HCT116 (cell line): Measurements from ENCODE around the gene MAGOH. TPM values are rescaled to one million over a fixed set of nuclear protein-coding genes. Genes with fewer than 3 reads are reported as not detected.

ENCODE experiments used
- ATAC-seq: fragments of 200-7000 bp; cut with Tn5 transposase; 2 replicates; pipeline ENCODE4 v1.9.1; 2020; ENCODE audit warnings: mild to moderate bottlenecking, moderate library complexity
- BruUV-seq: library from RNA; stranded (reverse); fragments of 400-500 nt; replicated peaks from 2 replicates; lab custom pipeline; 2021; lab: Mats Ljungman, UMichigan
- CTCF ChIA-PET: fragments of 300-600 bp; sonication (Branson Sonifier 250); formaldehyde crosslinking; loops from one replicate; lab custom pipeline; 2021; ENCODE audit warnings: antibody characterized with exemption; lab: Charles Lee
- POLR2A ChIA-PET: fragments of 300-600, 350-600 bp; sonication (Branson Sonifier 250); formaldehyde crosslinking; loops from one replicate; lab custom pipeline; 2021; ENCODE audit warnings: antibody characterized with exemption; lab: Charles Lee
- RAD21 ChIA-PET, 2 experiments: fragments of 300-600 bp; sonication (Branson Sonifier 250); formaldehyde crosslinking; loops; one replicate each; lab custom pipeline; 2023; ENCODE audit warnings: low total read pairs in 2 of 2; ENCODE audit not compliant: uncharacterized antibody in 2 of 2, unreplicated experiment in 2 of 2, low non-redundant PET in 1 of 2; lab: Charles Lee
- DNase-seq: peaks from one replicate; pipeline ENCODE4 v3.0.0-alpha.2; 2010; ENCODE audit warnings: low read depth, low spot score
- H2AFZ ChIP-seq: fragments of 200-600 bp; shearing (Covaris generic), sonication (generic); 2 replicates; pipeline ENCODE4 v1.6.1; 2017; ENCODE audit warnings: low read depth, mixed run types, mixed read lengths, antibody characterized with exemption, low read length; ENCODE audit not compliant: poor library complexity, severe bottlenecking
- H3K27ac ChIP-seq: 2 replicates; pipeline ENCODE4 v1.5.1; 2012; ENCODE audit warnings: low read depth, low read length
- H3K27me3 ChIP-seq: fragments of 200-600 bp; sonication (generic); 2 replicates; pipeline ENCODE4 v1.6.1; 2016; ENCODE audit warnings: mixed run types, low read length, mixed read lengths; ENCODE audit not compliant: insufficient read depth
- H3K36me3 ChIP-seq, 2 experiments: fragments of 200-500 bp in 1 of 2; fragments of 200-600 bp in 1 of 2; sonication (Bioruptor generic) in 1 of 2; sonication (generic) in 1 of 2; 2 replicates each; pipeline versions ENCODE4 v1.5.1 to v1.6.1; 2014 to 2016; ENCODE audit warnings: low read length in 2 of 2, inconsistent platforms in 1 of 2, mixed read lengths in 1 of 2, mixed run types in 1 of 2; ENCODE audit not compliant: insufficient read depth in 2 of 2, control insufficient read depth in 1 of 2
- H3K4me1 ChIP-seq, 2 experiments: fragments of 200-600 bp in 1 of 2; sonication (generic) in 1 of 2; 2 replicates each; pipeline versions ENCODE4 v1.5.1 to v1.6.1; 2012 to 2017; ENCODE audit warnings: low read length in 2 of 2, inconsistent platforms in 1 of 2, mild to moderate bottlenecking in 1 of 2, mixed read lengths in 1 of 2, mixed run types in 1 of 2, moderate library complexity in 1 of 2; ENCODE audit not compliant: insufficient read depth in 2 of 2, control insufficient read depth in 1 of 2
- H3K4me2 ChIP-seq: fragments of 200-600 bp; sonication (generic); 2 replicates; pipeline ENCODE4 v1.6.1; 2017; ENCODE audit warnings: mixed run types, low read length, mixed read lengths
- H3K4me3 ChIP-seq, 2 experiments: fragments of 200-600 bp in 1 of 2; sonication (generic) in 1 of 2; replicated peaks in 1 of 2; 2 replicates each; pipeline ENCODE4 v1.5.1; 2011 to 2016; ENCODE audit warnings: low read length in 2 of 2, control low read depth in 1 of 2, low read depth in 1 of 2, mild to moderate bottlenecking in 1 of 2, mixed read lengths in 1 of 2, mixed run types in 1 of 2
- H3K79me2 ChIP-seq: fragments of 200-600 bp; sonication (generic); 2 replicates; pipeline ENCODE4 v1.6.1; 2017; ENCODE audit warnings: mild to moderate bottlenecking, mixed run types, low read length, moderate library complexity, mixed read lengths; ENCODE audit not compliant: insufficient read depth
- H3K9ac ChIP-seq: fragments of 200-600 bp; sonication (generic); 2 replicates; pipeline ENCODE4 v1.6.1; 2016; ENCODE audit warnings: low read length, mixed read lengths
- H3K9me2 ChIP-seq: fragments of 200-600 bp; sonication (generic), shearing (Covaris generic); 2 replicates; pipeline ENCODE4 v1.6.1; 2017; ENCODE audit warnings: mixed run types, mild to moderate bottlenecking, moderate library complexity; ENCODE audit not compliant: insufficient read depth
- H3K9me3 ChIP-seq, 2 experiments: fragments of 200-500 bp in 1 of 2; fragments of 200-600 bp in 1 of 2; sonication (Bioruptor generic) in 1 of 2; sonication (generic) in 1 of 2; 2 replicates each; pipeline ENCODE4 v1.6.1; 2014 to 2017; ENCODE audit warnings: low read length in 2 of 2, mixed read lengths in 2 of 2, inconsistent platforms in 1 of 2, low read depth in 1 of 2, mild to moderate bottlenecking in 1 of 2, mixed run types in 1 of 2, moderate library complexity in 1 of 2; ENCODE audit not compliant: control insufficient read depth in 1 of 2, insufficient read depth in 1 of 2
- H4K20me1 ChIP-seq: fragments of 200-600 bp; sonication (generic), shearing (Covaris generic); 2 replicates; pipeline ENCODE4 v1.6.1; 2017; ENCODE audit warnings: mixed run types, mild to moderate bottlenecking, moderate library complexity; ENCODE audit not compliant: insufficient read depth
- ATF3 ChIP-seq: IDR thresholded peaks from 2 replicates; pipeline ENCODE4 v1.6.1; 2012
- CTCF ChIP-seq, 3 experiments: fragments of 200-600 bp in 1 of 3; sonication (generic) in 1 of 3; IDR thresholded peaks in 2 of 3; conservative IDR thresholded peaks in 1 of 3; 2 replicates each; pipeline ENCODE4 v1.5.1; 2012 to 2017; ENCODE audit warnings: low read depth in 2 of 3, low read length in 2 of 3, antibody characterized with exemption in 1 of 3, borderline replicate concordance in 1 of 3, control low read depth in 1 of 3, mild to moderate bottlenecking in 1 of 3, mixed read lengths in 1 of 3, mixed run types in 1 of 3, moderate library complexity in 1 of 3; ENCODE audit not compliant: insufficient read depth in 1 of 3
- EGR1 ChIP-seq: IDR thresholded peaks from 2 replicates; pipeline ENCODE4 v1.6.1; 2012; ENCODE audit warnings: low read depth
- ELF1 ChIP-seq: IDR thresholded peaks from 2 replicates; pipeline ENCODE4 v1.6.1; 2012; ENCODE audit warnings: low read depth, borderline replicate concordance
- EZH2 ChIP-seq: fragments of 200-600 bp; sonication (generic); IDR thresholded peaks from 2 replicates; pipeline ENCODE4 v1.6.1; 2017; ENCODE audit warnings: antibody characterized with exemption, mixed run types
- EZH2phosphoT487 ChIP-seq: fragments of 200-600 bp; IDR thresholded peaks from 2 replicates; pipeline ENCODE4 v1.6.1; 2018; ENCODE audit warnings: antibody characterized with exemption, borderline replicate concordance
- FOSL1 ChIP-seq: IDR thresholded peaks from 2 replicates; pipeline ENCODE4 v1.6.1; 2012; ENCODE audit warnings: low read depth
- JUND ChIP-seq: IDR thresholded peaks from 2 replicates; pipeline ENCODE4 v1.6.1; 2012
- MAX ChIP-seq: IDR thresholded peaks from 2 replicates; pipeline ENCODE4 v1.6.1; 2012
- RAD21 ChIP-seq: IDR thresholded peaks from 2 replicates; pipeline ENCODE4 v1.6.1; 2012; ENCODE audit warnings: low read depth, mild to moderate bottlenecking
- REST ChIP-seq: IDR thresholded peaks from 2 replicates; pipeline ENCODE4 v1.6.1; 2012; ENCODE audit warnings: low read depth
- SP1 ChIP-seq: IDR thresholded peaks from 2 replicates; pipeline ENCODE4 v1.6.1; 2012; ENCODE audit warnings: low read depth
- SRF ChIP-seq: IDR thresholded peaks from 2 replicates; pipeline ENCODE4 v1.6.1; 2012; ENCODE audit warnings: low read depth
- YY1 ChIP-seq: IDR thresholded peaks from 2 replicates; pipeline ENCODE4 v1.6.1; 2011; ENCODE audit warnings: low read length, low read depth, moderate library complexity, mild to moderate bottlenecking; ENCODE audit not compliant: insufficient replicate concordance; ENCODE audit errors: extremely low read depth
- ZFX ChIP-seq: fragments of 450-650 bp; IDR thresholded peaks from 2 replicates; pipeline ENCODE4 v1.6.1; 2017
- intact Hi-C: fragments of 100-400 bp; cut with micrococcal nuclease; formaldehyde crosslinking; loops from 2 replicates; pipeline ENCODE4 v1.10.0; 2022
- total RNA-seq: library from RNA; stranded (reverse); gene quantifications from one replicate; pipeline ENCODE4 v1.2.1, GENCODE V29; 2021; ENCODE audit not compliant: unreplicated experiment

Gene MAGOH
- total RNA-seq, 1 experiment from 2014 or later, result 63.7 TPM

GRCh38 chr1:53259932-53260331 is 21.6 kb upstream of the MAGOH start:
- Histone ChIP-seq H3K79me2 (no peaks in the 10 kb centered on the region), H2AFZ (no peak overlapping the region), H4K20me1 (no peaks in the 10 kb centered on the region), H3K4me2 (no peak overlapping the region), H3K9me2 (no peaks in the 10 kb centered on the region), H3K4me1 (no peaks in the 10 kb centered on the region), H3K9me3 (no peaks in the 10 kb centered on the region), H3K4me3 (no peak overlapping the region), H3K9ac (no peak overlapping the region), H3K27me3 (no peaks in the 10 kb centered on the region), H3K27ac (no peak overlapping the region), H3K36me3 (peaks cover 41 to 79% of the 10 kb centered on the region in 2 experiments; a peak in 3 of 4 replicates)
- BruUV-seq, result no TSS peak
- RAD21 ChIA-PET, result no interaction called here
- POLR2A ChIA-PET, result no interaction called here
- CTCF ChIA-PET, result no interaction called here
- ATAC-seq (no peak), DNase-seq (no peak)
- TF ChIP-seq ELF1 (no peak), JUND (no peak), RAD21 (no peak)
- intact Hi-C loops, result no loop called here

- ChIA-PET CTCF (no interaction called here), POLR2A (no interaction called here), RAD21 (no interaction called here)
- TF ChIP-seq RAD21, result no peak
- no peak for TF ChIP-seq REST
- no peak for TF ChIP-seq FOSL1
- no peak for TF ChIP-seq SRF
- TF ChIP-seq SP1, result no peak
- TF ChIP-seq EGR1, result no peak
- TF ChIP-seq EZH2, result no peak
- TF ChIP-seq MAX, result no peak
- no peak for TF ChIP-seq YY1
- no peak for TF ChIP-seq CTCF (IDR thresholded peaks at IDR 0.05 in 2 of 3, conservative IDR thresholded peaks at IDR 0.05 in 1 of 3; ENCODE audit: borderline replicate concordance in 1 of 3, insufficient read depth in 1 of 3, low read depth in 2 of 3, low read length in 2 of 3)
- no peak for TF ChIP-seq EZH2phosphoT487
- TF ChIP-seq ZFX, result no peak
- no peak for TF ChIP-seq ATF3
- DNase-seq, result no peak
- Histone ChIP-seq H3K36me3 (peaks cover 37 to 77% of the 10 kb centered on the region in 2 experiments; a peak in 3 of 4 replicates), H3K9me3 (no peaks in the 10 kb centered on the region), H2AFZ (no peak overlapping the region), H3K79me2 (no peaks in the 10 kb centered on the region), H3K27me3 (no peaks in the 10 kb centered on the region), H3K9me2 (no peaks in the 10 kb centered on the region), H3K4me1 (no peaks in the 10 kb centered on the region), H3K4me2 (no peak overlapping the region), H3K4me3 (no peak overlapping the region), H3K9ac (no peak overlapping the region), H4K20me1 (no peaks in the 10 kb centered on the region), H3K27ac (no peak overlapping the region)
- BruUV-seq, result no TSS peak
- intact Hi-C loops, result no loop called here
- no peak for ATAC-seq
Observed at GRCh38 chr1:53258216-53258615, 19.9 kb upstream of the MAGOH start.
